SK-N-SH (cell line): ENCODE measurements around the gene RCAN2. TPM values are rescaled to one million over a fixed set of nuclear protein-coding genes. Genes with fewer than 3 reads are reported as not detected.

Experiments
- CTCF ChIA-PET: fragments of 300-600, 350-600 bp; formaldehyde crosslinking; extraction: SDS; loops from one replicate; lab custom pipeline; 2021; lab: Yijun Ruan, JAX
- POLR2A ChIA-PET: fragments of 350-600 bp; sonication (Branson Sonifier 250); formaldehyde crosslinking; extraction: SDS; loops from one replicate; lab custom pipeline; 2020; ENCODE audit warnings: antibody characterized with exemption, inconsistent platforms; lab: Yijun Ruan, JAX
- DNase-seq: peaks from one replicate; pipeline ENCODE4 v3.0.0; 2012
- H2AFZ ChIP-seq: fragments of 200-600 bp; sonication (generic); 2 replicates; pipeline ENCODE4 v1.8.1; 2016; ENCODE audit warnings: antibody characterized with exemption, mild to moderate bottlenecking, low read depth
- H3F3A ChIP-seq: fragments of 200-600 bp; sonication (generic); replicated peaks from 2 replicates; pipeline ENCODE3; 2016; ENCODE audit warnings: antibody characterized with exemption, mild to moderate bottlenecking; ENCODE audit not compliant: insufficient read depth
- H3K27ac ChIP-seq, 2 experiments: fragments of 200-500 bp in 1 of 2; fragments of 200-600 bp in 1 of 2; sonication (Bioruptor generic) in 1 of 2; sonication (generic), shearing (Covaris generic) in 1 of 2; 2 replicates each; pipeline versions ENCODE4 v1.5.1 to v1.6.1; 2014 to 2016; ENCODE audit warnings: low read depth in 2 of 2, inconsistent platforms in 1 of 2, low read length in 1 of 2, mild to moderate bottlenecking in 1 of 2, mixed read lengths in 1 of 2
- H3K27me3 ChIP-seq: fragments of 200-600 bp; sonication (generic), shearing (Covaris generic); 2 replicates; pipeline ENCODE4 v1.6.1; 2016; ENCODE audit warnings: mixed run types; ENCODE audit not compliant: insufficient read depth
- H3K36me3 ChIP-seq, 2 experiments: fragments of 200-500 bp in 1 of 2; fragments of 200-600 bp in 1 of 2; sonication (Bioruptor generic) in 1 of 2; sonication (generic) in 1 of 2; replicated peaks in 1 of 2; 2 replicates each; pipeline versions ENCODE3 to v1.5.1; 2014 to 2016; ENCODE audit warnings: low read length in 1 of 2, mild to moderate bottlenecking in 1 of 2; ENCODE audit not compliant: insufficient read depth in 2 of 2, control insufficient read depth in 1 of 2
- H3K4me1 ChIP-seq, 2 experiments: fragments of 200-500 bp in 1 of 2; fragments of 200-600 bp in 1 of 2; sonication (Bioruptor generic) in 1 of 2; sonication (generic), shearing (Covaris generic) in 1 of 2; 2 replicates each; pipeline versions ENCODE4 v1.5.1 to v1.6.1; 2014 to 2016; ENCODE audit warnings: low read depth in 1 of 2, low read length in 1 of 2, mixed run types in 1 of 2; ENCODE audit not compliant: insufficient read depth in 2 of 2, control insufficient read depth in 1 of 2
- H3K4me2 ChIP-seq: fragments of 200-600 bp; sonication (generic), shearing (Covaris generic); 2 replicates; pipeline ENCODE4 v1.6.1; 2017; ENCODE audit warnings: mixed run types
- H3K4me3 ChIP-seq, 2 experiments: fragments of 200-500 bp in 1 of 2; fragments of 200-600 bp in 1 of 2; sonication (Bioruptor generic) in 1 of 2; sonication (generic), shearing (Covaris generic) in 1 of 2; 2 replicates each; pipeline versions ENCODE4 v1.5.1 to v1.8.1; 2014 to 2016; ENCODE audit warnings: low read depth in 2 of 2, inconsistent platforms in 1 of 2, low read length in 1 of 2, mild to moderate bottlenecking in 1 of 2, mixed read lengths in 1 of 2, moderate library complexity in 1 of 2
- H3K79me2 ChIP-seq: fragments of 200-600 bp; sonication (generic); 2 replicates; pipeline ENCODE4 v1.8.1; 2017; ENCODE audit warnings: mild to moderate bottlenecking; ENCODE audit not compliant: insufficient read depth
- H3K9ac ChIP-seq: fragments of 200-600 bp; sonication (generic); 2 replicates; pipeline ENCODE4 v1.6.1; 2017; ENCODE audit warnings: mixed run types
- H3K9me2 ChIP-seq: fragments of 200-600 bp; sonication (generic); 2 replicates; pipeline ENCODE4 v1.6.1; 2017; ENCODE audit warnings: mixed run types
- H3K9me3 ChIP-seq: fragments of 200-600 bp; sonication (generic); 2 replicates; pipeline ENCODE4 v1.6.1; 2017; ENCODE audit warnings: mixed run types, mild to moderate bottlenecking, moderate library complexity
- H4K20me1 ChIP-seq: fragments of 200-600 bp; sonication (generic); 2 replicates; pipeline ENCODE4 v1.6.1; 2017; ENCODE audit warnings: mild to moderate bottlenecking, mixed run types; ENCODE audit not compliant: insufficient read depth
- CHD2 ChIP-seq: fragments of 150-350 bp; IDR thresholded peaks from 2 replicates; pipeline ENCODE4 v1.6.1; 2018; ENCODE audit warnings: low read length; ENCODE audit not compliant: partially characterized antibody
- ELF1 ChIP-seq: IDR thresholded peaks from 2 replicates; pipeline ENCODE4 v1.4.0; 2012
- FOXJ3 ChIP-seq: sonication (generic); formaldehyde crosslinking; IDR thresholded peaks from 2 replicates; pipeline ENCODE4 v1.5.1; 2020; ENCODE audit warnings: mild to moderate bottlenecking, missing genetic modification reagents
- FOXM1 ChIP-seq: IDR thresholded peaks from 2 replicates; pipeline ENCODE4 v1.4.0; 2012; ENCODE audit warnings: low read depth, mild to moderate bottlenecking
- JUND ChIP-seq: IDR thresholded peaks from 2 replicates; pipeline ENCODE4 v1.4.0; 2012
- MXI1 ChIP-seq: IDR thresholded peaks from 2 replicates; pipeline ENCODE4 v1.6.1; 2012; ENCODE audit warnings: mild to moderate bottlenecking, low read depth, low read length, improper control_type of control experiment
- PBX3 ChIP-seq: IDR thresholded peaks from 2 replicates; pipeline ENCODE4; 2012
- RCOR1 ChIP-seq: fragments of 150-350 bp; IDR thresholded peaks from 2 replicates; pipeline ENCODE4 v1.6.1; 2017; ENCODE audit warnings: antibody characterized with exemption, low read length
- ZBTB33 ChIP-seq: IDR thresholded peaks from 2 replicates; pipeline ENCODE4 v1.4.0; 2012; ENCODE audit warnings: low read depth, borderline replicate concordance
- WGBS: methylation state at CpG from one replicate; pipeline ENCODE4 v1.1.6; 2017; ENCODE audit warnings: low lambda C conversion rate; 5-methylcytosine and 5-hydroxymethylcytosine counted together
- polyA plus RNA-seq, 3 experiments: library from polyadenylated mRNA; depleted of rRNA; stranded (reverse); fragments of >200 nt; gene quantifications; 2 replicates each; pipeline ENCODE4 v1.2.3, GENCODE V29; 2012

RCAN2 gene
- polyA plus RNA-seq, 1 of the 3 experiments (the other 2 are of a cell fraction), result not detected

GRCh38 chr6:46276576-46277142 is 214.6 kb downstream of the RCAN2 start (continued):
- no peak for TF ChIP-seq JUND

GRCh38 chr6:46274502-46274901 is 216.7 kb downstream of the RCAN2 start:
- Histone ChIP-seq H3K4me3 (no peak overlapping the region), H3K9ac (no peak overlapping the region), H4K20me1 (no peaks in the 10 kb centered on the region), H3F3A (no peaks in the 10 kb centered on the region), H3K4me1 (no peaks in the 10 kb centered on the region), H3K4me2 (no peak overlapping the region), H3K9me2 (no peaks in the 10 kb centered on the region), H3K9me3 (no peaks in the 10 kb centered on the region), H3K36me3 (no peaks in the 10 kb centered on the region), H3K27me3 (no peaks in the 10 kb centered on the region), H2AFZ (no peak overlapping the region), H3K79me2 (no peaks in the 10 kb centered on the region), H3K27ac (no peak overlapping the region)
- ChIA-PET POLR2A (no interaction called here), CTCF (no interaction called here)
- no peak for TF ChIP-seq FOXJ3 (CRISPR knock-in tag)
- WGBS, result 0% methylated on average over 2 of the region's 2 CpGs
- no peak for DNase-seq

GRCh38 chr6:46273911-46274310 is 217.3 kb downstream of the RCAN2 start:
- no peak overlapping the region for H3K9ac ChIP-seq
- no peaks in the 10 kb centered on the region for H3K36me3 ChIP-seq
- no peaks in the 10 kb centered on the region for H3K4me1 ChIP-seq
- H2AFZ ChIP-seq, result no peak overlapping the region
- 0% methylated on average over 2 of the region's 2 CpGs for WGBS
- ChIA-PET POLR2A (no interaction called here), CTCF (interaction anchor here (0.6 kb wide), 1 partner anchor 267 kb away, joined by 3 read pairs; no protein-coding TSS in a partner anchor)
- H3K27me3 ChIP-seq, result no peaks in the 10 kb centered on the region
- no peaks in the 10 kb centered on the region for H3K9me2 ChIP-seq
- H3K27ac ChIP-seq, result no peak overlapping the region
- H4K20me1 ChIP-seq, result no peaks in the 10 kb centered on the region
- TF ChIP-seq RCOR1, result no peak
- TF ChIP-seq PBX3, result no peak
- TF ChIP-seq CHD2, result no peak
- no peak for TF ChIP-seq ZBTB33
- TF ChIP-seq FOXM1, result no peak
- no peak for TF ChIP-seq MXI1
- no peak for TF ChIP-seq ELF1
- no peaks in the 10 kb centered on the region for H3K79me2 ChIP-seq
- H3K4me2 ChIP-seq, result no peak overlapping the region
- no peaks in the 10 kb centered on the region for H3F3A ChIP-seq
- no peak for DNase-seq
- no peak overlapping the region for H3K4me3 ChIP-seq
- no peaks in the 10 kb centered on the region for H3K9me3 ChIP-seq
